ENCODE data around the gene TNFRSF13B.

Gene TNFRSF13B

DNA sequence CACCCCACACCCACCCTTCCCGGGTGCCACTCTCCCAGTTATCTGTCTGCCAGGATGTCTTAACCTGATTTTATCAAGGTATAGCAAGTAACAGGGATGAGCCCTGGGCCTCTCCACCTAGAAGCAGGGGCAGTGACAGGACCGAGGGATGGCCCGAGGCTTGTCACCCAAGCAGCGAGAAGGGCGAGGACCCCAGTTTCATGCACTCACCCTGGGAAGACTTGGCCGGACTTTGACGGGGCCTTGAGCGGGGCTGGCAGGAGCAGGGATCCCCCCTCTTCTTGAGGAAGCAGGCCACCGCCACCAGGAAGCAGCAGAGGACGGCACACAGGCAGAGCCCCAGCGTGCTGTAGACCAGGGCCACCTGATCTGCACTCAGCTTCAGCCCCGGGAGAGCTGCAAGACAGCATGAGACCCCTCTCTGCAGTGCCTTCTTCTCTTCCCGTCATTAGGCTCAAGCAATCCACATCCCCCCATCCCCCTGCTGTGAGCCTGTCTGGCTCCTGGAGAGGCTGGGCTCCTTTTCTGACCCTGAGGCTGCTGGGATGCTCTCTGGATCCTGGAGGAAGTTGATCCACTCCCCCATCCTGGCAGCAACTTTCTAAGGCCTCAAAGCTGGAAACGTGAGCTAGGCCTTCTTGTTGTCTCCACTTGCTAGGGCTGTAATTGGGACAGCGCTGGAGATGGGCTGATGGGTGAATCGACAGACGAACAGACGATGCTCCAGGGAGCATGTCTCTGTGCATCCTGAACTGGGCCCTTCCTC, 31.6 kb downstream of the TNFRSF13B start:
- TF ChIP-seq, protein P1, sequence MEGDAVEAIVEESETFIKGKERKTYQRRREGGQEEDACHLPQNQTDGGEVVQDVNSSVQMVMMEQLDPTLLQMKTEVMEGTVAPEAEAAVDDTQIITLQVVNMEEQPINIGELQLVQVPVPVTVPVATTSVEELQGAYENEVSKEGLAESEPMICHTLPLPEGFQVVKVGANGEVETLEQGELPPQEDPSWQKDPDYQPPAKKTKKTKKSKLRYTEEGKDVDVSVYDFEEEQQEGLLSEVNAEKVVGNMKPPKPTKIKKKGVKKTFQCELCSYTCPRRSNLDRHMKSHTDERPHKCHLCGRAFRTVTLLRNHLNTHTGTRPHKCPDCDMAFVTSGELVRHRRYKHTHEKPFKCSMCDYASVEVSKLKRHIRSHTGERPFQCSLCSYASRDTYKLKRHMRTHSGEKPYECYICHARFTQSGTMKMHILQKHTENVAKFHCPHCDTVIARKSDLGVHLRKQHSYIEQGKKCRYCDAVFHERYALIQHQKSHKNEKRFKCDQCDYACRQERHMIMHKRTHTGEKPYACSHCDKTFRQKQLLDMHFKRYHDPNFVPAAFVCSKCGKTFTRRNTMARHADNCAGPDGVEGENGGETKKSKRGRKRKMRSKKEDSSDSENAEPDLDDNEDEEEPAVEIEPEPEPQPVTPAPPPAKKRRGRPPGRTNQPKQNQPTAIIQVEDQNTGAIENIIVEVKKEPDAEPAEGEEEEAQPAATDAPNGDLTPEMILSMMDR (IDR thresholded peaks at IDR 0.05; ENCODE audit: unreplicated experiment in 3 of 3): no peak
- H3K4me1 Mint-ChIP-seq: peaks cover 7% of the 10 kb centered on the region
- no peak overlapping the region for H3K4me3 Mint-ChIP-seq
- H3K27ac Mint-ChIP-seq: peak overlapping the region in 1 of 3 experiments; percentile 33
- no peaks in the 10 kb centered on the region for H3K9me3 Mint-ChIP-seq
- peaks cover 30% of the 10 kb centered on the region for H3K27me3 Mint-ChIP-seq (ENCODE audit: low read depth)
- no peaks in the 10 kb centered on the region for H3K36me3 Mint-ChIP-seq (ENCODE audit: low read depth)

DNA sequence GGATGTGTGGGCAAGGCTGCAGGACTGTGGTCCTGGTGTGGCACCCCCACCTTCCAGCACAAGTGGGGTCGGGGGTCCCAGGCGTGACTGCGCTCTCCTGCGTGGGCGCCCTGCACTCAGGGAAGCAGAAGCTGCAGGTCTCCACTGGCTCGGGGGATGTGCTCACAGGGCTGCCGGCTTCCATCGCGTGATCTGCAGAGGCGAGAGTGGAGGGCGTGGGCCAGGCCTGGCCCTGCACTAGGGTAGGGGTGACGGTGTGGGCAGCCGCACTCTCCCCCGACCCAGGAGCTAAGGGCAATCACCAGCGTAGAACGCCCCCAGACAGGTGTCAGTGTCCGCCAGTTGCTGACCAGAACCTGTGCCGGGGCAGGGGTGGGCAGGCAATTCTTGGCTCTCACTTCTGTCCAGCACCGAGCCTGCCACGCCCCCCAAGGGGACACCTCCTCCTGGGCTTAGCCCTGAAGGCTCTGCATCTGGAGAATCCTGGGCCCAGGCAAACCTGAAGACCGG, 32.3 kb downstream of the TNFRSF13B start:
- Mint-ChIP-seq H3K4me3 (no peak overlapping the region), H3K36me3 (ENCODE audit: low read depth) (no peaks in the 10 kb centered on the region), H3K27ac (no peak overlapping the region), H3K4me1 (peaks cover 7% of the 10 kb centered on the region), H3K9me3 (no peaks in the 10 kb centered on the region), H3K27me3 (ENCODE audit: low read depth) (peaks cover 29% of the 10 kb centered on the region)
- TF ChIP-seq, protein P1 (IDR thresholded peaks at IDR 0.05; ENCODE audit: unreplicated experiment in 3 of 3): no peak

DNA sequence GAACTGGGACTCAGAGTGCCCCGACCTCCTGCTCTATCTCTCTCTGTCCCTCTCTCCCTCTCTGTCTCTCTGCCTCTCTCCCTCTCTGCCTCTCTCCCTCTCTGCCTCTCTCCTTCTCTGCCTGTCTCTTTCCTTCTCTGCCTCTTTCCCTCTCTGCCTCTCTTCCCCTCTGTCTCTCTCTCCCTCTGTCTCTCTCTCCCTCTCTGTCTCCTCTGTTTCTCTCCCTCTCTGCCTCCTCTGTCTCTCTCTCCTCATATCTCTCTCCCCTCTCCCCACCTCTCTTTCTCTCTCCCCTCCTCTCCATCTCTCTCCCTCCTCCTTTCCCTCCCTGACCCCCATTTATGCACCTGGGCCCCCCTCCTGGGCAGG, 32.7 kb downstream of the TNFRSF13B start:
- Mint-ChIP-seq H3K36me3 (ENCODE audit: low read depth) (no peaks in the 10 kb centered on the region), H3K27me3 (ENCODE audit: low read depth) (peaks cover 25% of the 10 kb centered on the region), H3K9me3 (no peaks in the 10 kb centered on the region), H3K4me1 (peaks cover 7% of the 10 kb centered on the region), H3K27ac (no peak overlapping the region), H3K4me3 (no peak overlapping the region)
- TF ChIP-seq, protein P1 (IDR thresholded peaks at IDR 0.05; ENCODE audit: unreplicated experiment in 3 of 3): no peak

DNA sequence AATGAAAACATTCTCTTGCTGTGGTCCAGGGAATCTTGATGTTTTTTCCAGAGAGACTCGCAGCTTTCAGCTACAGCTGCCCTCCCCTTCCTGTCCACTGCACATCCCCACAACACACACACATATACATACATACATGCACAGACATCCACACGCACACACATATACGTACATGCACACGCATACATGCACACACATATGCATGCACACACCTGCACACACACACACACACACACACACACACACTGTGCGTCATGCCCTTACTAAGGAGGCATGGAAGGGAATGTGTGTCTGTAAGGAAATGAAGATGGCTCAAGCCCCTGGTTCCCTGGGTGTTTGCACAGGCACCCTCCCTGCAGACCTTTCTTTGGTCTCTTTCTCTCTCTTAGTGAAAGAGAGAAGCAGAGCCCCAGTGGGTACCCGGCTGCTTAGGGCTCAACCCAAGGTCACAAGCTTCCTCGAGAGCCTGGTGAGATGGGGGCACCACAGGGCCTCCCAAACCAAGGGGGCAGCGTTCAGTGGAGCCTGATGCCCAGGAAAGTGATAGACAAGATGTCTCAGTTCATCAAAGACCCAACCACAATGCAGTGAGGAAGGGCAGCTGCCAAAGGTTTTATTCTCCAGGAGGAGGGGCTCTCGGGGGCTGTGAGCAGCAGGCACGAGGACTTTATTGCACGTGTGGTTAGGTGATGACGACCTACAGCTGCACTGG, 33.3 kb downstream of the TNFRSF13B start:
- TF ChIP-seq, protein P1 (IDR thresholded peaks at IDR 0.05; ENCODE audit: unreplicated experiment in 3 of 3): no peak
- H3K9me3 Mint-ChIP-seq: no peaks in the 10 kb centered on the region
- peaks cover 7% of the 10 kb centered on the region for H3K4me1 Mint-ChIP-seq
- no peak overlapping the region for H3K4me3 Mint-ChIP-seq
- no peaks in the 10 kb centered on the region for H3K36me3 Mint-ChIP-seq (ENCODE audit: low read depth)
- H3K27ac Mint-ChIP-seq: no peak overlapping the region
- H3K27me3 Mint-ChIP-seq (ENCODE audit: low read depth): peaks cover 22% of the 10 kb centered on the region

DNA sequence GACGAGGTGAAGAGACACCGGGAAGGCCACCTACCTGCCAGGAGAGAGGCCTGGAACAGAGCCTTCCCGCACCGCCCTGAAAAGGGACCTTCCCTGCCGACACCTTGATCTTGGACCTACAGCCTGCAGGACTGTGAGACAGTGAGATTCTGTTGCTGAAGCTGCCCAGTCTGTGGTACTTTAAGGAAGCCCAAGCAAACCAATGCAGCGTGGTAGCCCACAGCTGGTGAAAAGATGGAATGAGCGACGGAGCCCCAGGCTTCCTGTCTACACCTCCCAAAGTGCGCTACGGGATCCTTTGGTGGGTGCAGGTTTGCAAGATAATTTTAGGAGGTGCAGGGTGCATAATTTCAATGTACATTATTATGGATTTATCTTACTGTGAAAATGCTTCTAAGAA, 33.9 kb downstream of the TNFRSF13B start:
- Mint-ChIP-seq H3K27me3 (ENCODE audit: low read depth) (peaks cover 21% of the 10 kb centered on the region), H3K4me1 (peaks cover 7% of the 10 kb centered on the region), H3K4me3 (no peak overlapping the region), H3K9me3 (no peaks in the 10 kb centered on the region), H3K27ac (no peak overlapping the region), H3K36me3 (ENCODE audit: low read depth) (no peaks in the 10 kb centered on the region)
- TF ChIP-seq, protein P1 (IDR thresholded peaks at IDR 0.05; ENCODE audit: unreplicated experiment in 3 of 3): no peak
